Spleen (tissue), 3 donors: ENCODE data around the gene AP3B1.

Experiments
- POLR2A ChIP-seq, 3 donors: fragments of 450-650 bp; IDR thresholded peaks; one replicate each; pipeline ENCODE4 v1.5.1; 2017; ENCODE audit warnings: antibody characterized with exemption in 3 of 3, mild to moderate bottlenecking in 1 of 3
- POLR2AphosphoS5 ChIP-seq, 3 donors: sonication (generic); formaldehyde crosslinking; IDR thresholded peaks; one replicate each; pipeline ENCODE4 v1.5.1; 2017; ENCODE audit warnings: antibody characterized with exemption in 3 of 3

DNA sequence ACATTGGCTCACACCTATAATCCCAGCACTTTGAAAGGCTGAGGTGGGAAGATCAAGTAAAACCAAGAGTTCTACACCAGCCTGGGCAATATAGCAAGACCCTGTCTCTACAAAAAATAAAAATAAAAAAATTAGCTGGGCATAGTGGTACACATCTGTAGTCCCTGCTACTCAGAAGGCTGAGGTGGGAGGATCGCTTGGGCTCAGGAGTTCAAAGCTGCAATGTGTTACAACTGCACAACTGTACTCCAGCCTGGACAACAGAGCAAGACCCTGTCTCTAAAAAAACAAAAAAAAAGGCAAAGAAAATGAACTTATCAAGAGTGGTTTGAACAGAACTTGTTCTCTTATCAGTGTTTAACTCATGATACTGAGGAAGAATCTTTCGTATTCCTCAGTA lies 29.3 kb downstream of the AP3B1 start:
- TF ChIP-seq POLR2AphosphoS5 (IDR thresholded peaks at IDR 0.05) (no peak), POLR2A (IDR thresholded peaks at IDR 0.05) (no peak)
